HG03135 (cell line): Measurements from ENCODE around the gene ZNF117.
"Not testable (repeated sequence)": the region's sequence is repeated elsewhere in the genome, so short reads cannot be mapped to it uniquely, and the experiment has no call there.

Experiments
- ATAC-seq: cut with Tn5 transposase; IDR thresholded peaks from one replicate; pipeline ENCODE4 v1.9.1; 2021; ENCODE audit warnings: mild to moderate bottlenecking, moderate library complexity; ENCODE audit not compliant: unreplicated experiment

The ZNF117 gene

GRCh38 chr7:64990936-64991335, at the start of gene ZNF117:
TSS of gene ZNF117 (minus strand) at chr7:64991036.
- ATAC-seq = no peak

GRCh38 chr7:65038767-65039166, 47.9 kb upstream of the ZNF117 start:
- peak; percentile 15 for ATAC-seq

GRCh38 chr7:65037740-65038688, 47.2 kb upstream of the ZNF117 start:
- ATAC-seq = peak; percentile 83

GRCh38 chr7:65036526-65036925, 45.7 kb upstream of the ZNF117 start:
- ATAC-seq = not testable (repeated sequence)

- not testable (repeated sequence) for ATAC-seq
These were observed 44.6 kb upstream of the ZNF117 start for GRCh38 chr7:65035469-65035868.

GRCh38 chr7:65034120-65034782, 43.4 kb upstream of the ZNF117 start:
- not testable (repeated sequence) for ATAC-seq

- ATAC-seq = not testable (repeated sequence)
These were observed 42.6 kb upstream of the ZNF117 start for GRCh38 chr7:65033391-65033790.

- not testable (repeated sequence) for ATAC-seq
These were observed 34.2 kb upstream of the ZNF117 start for GRCh38 chr7:65025023-65025422.

GRCh38 chr7:65020978-65021377, 30.1 kb upstream of the ZNF117 start:
- ATAC-seq = not testable (repeated sequence)

- ATAC-seq = not testable (repeated sequence)
These were observed 19.0 kb upstream of the ZNF117 start for GRCh38 chr7:65009881-65010280.

- ATAC-seq = not testable (repeated sequence)
These were observed 18.6 kb upstream of the ZNF117 start for GRCh38 chr7:65009394-65009793.

- ATAC-seq = not testable (repeated sequence)
These were observed 16.2 kb upstream of the ZNF117 start for GRCh38 chr7:65007036-65007435.

- peak; percentile 100 for ATAC-seq
These were observed 15.5 kb upstream of the ZNF117 start, which contains the start of gene ERV3-1 for GRCh38 chr7:65006094-65006992. TSS of gene ERV3-1 (minus strand) at chr7:65006687. CDS start at chr7:64993026, 13,661 bp downstream.

GRCh38 chr7:65004575-65004974, 13.7 kb upstream of the ZNF117 start:
- ATAC-seq = no peak

GRCh38 chr7:65002972-65003585, 12.2 kb upstream of the ZNF117 start:
- ATAC-seq = no peak

- no peak for ATAC-seq
These were observed 10.5 kb upstream of the ZNF117 start for GRCh38 chr7:65001291-65001814.

GRCh38 chr7:64999165-65000004, 8.5 kb upstream of the ZNF117 start:
- peak; percentile 57 for ATAC-seq

- ATAC-seq = no peak
These were observed 8.0 kb upstream of the ZNF117 start for GRCh38 chr7:64998865-64999164.

GRCh38 chr7:64997927-64998391, 7.1 kb upstream of the ZNF117 start:
- ATAC-seq = no peak
